GM04504 (cell line): ENCODE results near the gene ECSCR.
"Not testable (repeated sequence)": the region's sequence is repeated elsewhere in the genome, so short reads cannot be mapped to it uniquely, and the experiment has no call there.

Source experiments
- DNase-seq: peaks from one replicate; pipeline ENCODE4 v3.0.0-alpha.2; 2012; ENCODE audit warnings: low read depth

Gene ECSCR

DNA sequence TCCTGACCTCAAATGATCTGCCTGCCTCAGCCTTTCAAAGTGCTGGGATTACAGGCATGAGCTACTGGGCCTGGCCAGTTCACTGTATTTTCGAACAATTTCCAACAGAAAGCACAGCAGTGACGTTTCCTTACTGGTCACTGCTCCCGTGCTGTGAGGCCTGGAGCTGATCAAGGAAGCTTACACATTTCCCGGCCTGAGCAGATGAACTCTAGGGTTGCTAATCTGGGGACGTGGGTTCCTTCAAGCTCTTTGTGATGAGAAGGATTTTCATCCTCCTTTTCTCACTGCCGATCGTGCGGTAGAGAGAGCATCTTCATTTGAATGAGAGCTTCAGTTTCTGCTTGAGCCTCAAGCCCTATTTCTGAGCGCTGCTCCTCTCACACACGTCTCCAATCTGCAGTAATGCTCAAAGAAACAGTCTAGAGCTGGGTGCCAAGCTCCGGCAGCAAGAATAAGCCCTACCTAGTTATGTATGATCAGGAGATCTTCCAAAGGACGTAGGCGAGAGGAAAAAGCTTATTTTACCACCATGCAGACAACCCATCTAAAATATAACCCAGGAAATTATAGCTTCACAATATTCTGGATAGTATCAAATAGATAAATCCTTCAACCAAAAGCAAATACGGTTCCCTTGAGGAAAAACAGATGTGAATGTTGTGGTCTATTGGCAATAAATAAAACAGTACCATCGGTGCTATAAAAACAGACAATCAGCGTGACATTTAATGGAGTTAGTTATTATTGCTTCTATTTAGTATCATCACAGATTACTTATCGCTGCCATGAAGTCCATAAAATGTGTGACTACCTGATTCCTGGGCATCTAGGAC, 51.3 kb downstream of the ECSCR start:
- DNase-seq = peak; percentile 40

- no peak for DNase-seq
These were observed 52.2 kb downstream of the ECSCR start for GRCh38 chr5:139410121-139410992.

DNA sequence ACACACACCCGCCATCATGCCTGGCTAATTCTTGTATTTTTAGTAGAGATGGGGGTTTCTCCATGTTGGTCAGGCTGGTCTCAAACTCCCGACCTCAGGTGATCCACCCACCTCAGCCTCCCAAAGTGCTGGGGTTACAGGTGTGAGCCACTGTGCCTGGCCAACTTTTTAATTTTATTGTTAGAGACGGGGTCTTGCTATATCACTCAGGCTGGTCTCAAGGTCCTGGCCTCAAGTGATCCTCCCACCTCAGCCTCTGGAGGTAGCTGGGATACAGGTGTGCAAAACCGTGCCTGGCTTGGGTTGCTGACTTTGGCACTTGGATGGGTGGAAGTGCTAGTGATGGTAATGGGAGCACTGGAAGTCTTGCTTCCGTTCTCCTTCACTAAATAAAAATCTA, 53.4 kb downstream of the ECSCR start:
- DNase-seq = not testable (repeated sequence)

- DNase-seq = no peak
These were observed 54.4 kb downstream of the ECSCR start for GRCh38 chr5:139408191-139408590.

GRCh38 chr5:139407517-139407916, 55.0 kb downstream of the ECSCR start:
- DNase-seq = no peak

GRCh38 chr5:139406963-139407362, 55.6 kb downstream of the ECSCR start:
- DNase-seq = no peak

DNA sequence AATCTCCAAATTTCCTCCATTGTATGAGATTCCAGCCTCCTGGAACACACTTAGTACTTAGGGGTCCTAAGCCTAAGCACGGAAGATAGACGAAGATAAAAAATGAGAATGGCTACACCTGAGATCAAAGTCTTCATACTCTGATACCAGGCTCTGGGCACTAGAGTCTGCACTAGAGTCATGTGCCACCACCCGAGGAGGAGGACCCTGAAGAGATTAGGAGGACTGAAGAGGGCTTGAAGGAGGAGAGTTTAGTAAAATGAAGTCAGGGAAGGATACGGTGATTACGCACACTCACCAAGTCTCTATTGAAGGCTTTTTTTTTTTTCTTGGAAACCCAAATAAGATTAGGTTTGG, 58.1 kb downstream of the ECSCR start:
- no peak for DNase-seq

- peak; percentile 93 for DNase-seq
These were observed 58.6 kb downstream of the ECSCR start, which contains the start of gene SPATA24 for GRCh38 chr5:139403787-139404483. Gene SPATA24 (minus strand): TSS chr5:139404089. CDS start chr5:139404060, 29 bp downstream.

GRCh38 chr5:139403418-139403786, 59.1 kb downstream of the ECSCR start:
- DNase-seq = no peak

DNA sequence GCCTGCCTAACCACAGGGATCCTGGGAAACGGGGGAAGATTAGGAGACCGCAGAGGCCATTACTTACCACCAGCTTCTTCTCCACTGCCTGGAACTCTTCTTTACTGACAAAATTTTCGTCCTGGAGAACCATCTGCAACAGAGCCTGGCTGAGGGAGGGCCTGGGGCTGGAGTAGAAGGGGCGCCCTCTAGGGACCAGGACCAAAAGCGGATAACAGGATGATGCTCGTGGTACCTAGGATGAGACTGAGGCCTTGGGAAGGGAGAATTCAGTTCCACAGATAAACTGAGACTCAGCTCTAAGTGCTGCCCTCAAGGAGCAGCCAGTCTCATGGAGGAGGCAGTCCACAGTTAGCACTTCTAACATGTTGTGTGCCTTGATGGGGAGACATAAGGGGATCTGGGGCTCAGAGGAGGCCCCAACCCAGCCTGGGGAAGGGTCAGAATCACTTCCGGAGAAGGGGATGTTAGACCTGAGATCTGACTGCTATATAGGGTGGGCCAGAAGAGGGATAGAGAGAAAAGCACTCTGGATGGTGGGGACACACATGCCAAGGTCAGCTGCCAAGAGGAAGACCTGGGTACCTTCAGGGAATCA, 59.9 kb downstream of the ECSCR start:
- DNase-seq = no peak

DNA sequence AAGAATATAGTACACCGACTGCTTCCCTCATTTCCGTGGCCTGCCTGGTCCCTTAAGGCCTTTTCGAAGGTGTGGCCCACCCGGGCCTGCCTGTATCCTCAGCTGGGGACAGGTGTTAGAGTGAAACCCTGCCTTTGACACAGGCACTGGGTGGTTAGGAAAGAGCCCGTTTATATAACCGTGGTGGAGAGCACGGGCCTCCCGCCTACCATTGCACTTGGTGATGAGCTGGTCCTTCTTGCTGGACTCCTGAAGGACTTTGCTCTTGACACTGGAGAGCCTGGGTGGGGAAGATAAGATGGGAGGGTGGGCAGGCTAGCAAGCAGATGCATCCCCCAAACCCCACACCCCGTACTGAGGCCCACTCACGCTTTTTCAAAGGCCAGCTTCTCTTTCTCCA, 61.0 kb downstream of the ECSCR start:
- DNase-seq = no peak

DNA sequence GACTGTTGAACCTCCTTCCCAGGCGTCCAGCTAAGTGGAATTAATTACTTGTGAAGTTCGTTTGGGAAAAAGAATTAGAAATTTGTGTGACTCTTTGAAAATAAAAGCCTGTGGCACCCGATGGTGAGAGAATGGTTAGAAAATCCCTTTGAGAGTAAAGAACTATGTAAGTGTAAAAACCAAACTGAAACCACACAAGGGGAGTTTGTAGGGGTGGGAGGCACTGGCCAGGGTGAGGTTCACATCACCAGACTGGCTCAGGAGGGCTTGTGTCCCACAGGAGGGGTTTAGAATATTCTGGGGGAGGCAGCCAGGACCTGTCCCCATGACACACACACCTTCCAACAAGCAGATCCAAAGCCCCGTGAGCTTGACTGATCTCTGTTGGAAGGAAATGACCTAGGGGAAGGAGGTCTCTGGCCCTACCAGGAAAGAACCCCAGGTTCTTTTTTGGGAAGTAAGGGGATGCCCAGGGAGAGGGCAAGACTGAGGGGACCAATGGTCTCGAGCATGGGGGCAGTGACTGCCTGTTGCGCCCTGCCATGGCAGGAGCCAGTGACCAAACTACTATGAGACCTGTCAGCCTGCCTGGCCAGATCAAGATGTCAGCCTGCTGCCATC, 62.9 kb downstream of the ECSCR start:
- DNase-seq = no peak
